ENCODE results near the gene B3GALT5.

- TF ChIP-seq, protein P1, sequence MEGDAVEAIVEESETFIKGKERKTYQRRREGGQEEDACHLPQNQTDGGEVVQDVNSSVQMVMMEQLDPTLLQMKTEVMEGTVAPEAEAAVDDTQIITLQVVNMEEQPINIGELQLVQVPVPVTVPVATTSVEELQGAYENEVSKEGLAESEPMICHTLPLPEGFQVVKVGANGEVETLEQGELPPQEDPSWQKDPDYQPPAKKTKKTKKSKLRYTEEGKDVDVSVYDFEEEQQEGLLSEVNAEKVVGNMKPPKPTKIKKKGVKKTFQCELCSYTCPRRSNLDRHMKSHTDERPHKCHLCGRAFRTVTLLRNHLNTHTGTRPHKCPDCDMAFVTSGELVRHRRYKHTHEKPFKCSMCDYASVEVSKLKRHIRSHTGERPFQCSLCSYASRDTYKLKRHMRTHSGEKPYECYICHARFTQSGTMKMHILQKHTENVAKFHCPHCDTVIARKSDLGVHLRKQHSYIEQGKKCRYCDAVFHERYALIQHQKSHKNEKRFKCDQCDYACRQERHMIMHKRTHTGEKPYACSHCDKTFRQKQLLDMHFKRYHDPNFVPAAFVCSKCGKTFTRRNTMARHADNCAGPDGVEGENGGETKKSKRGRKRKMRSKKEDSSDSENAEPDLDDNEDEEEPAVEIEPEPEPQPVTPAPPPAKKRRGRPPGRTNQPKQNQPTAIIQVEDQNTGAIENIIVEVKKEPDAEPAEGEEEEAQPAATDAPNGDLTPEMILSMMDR (conservative IDR thresholded peaks at IDR 0.05) = no peak
- TF ChIP-seq EZH2 (IDR thresholded peaks at IDR 0.05; ENCODE audit: low read depth) = no peak
Measured at GRCh38 chr21:39638281-39638680, 25.5 kb downstream of the B3GALT5 start.

Data from PC-9 (cell line).